GM21786 (cell line): ENCODE data around the gene PRAMEF2.
"Not testable (repeated sequence)": the region's sequence is repeated elsewhere in the genome, so short reads cannot be mapped to it uniquely, and the experiment has no call there.

Experiments
- ATAC-seq: cut with Tn5 transposase; IDR thresholded peaks from one replicate; pipeline ENCODE4 v1.9.1; 2021; ENCODE audit not compliant: unreplicated experiment

PRAMEF2 gene

GRCh38 chr1:12856786-12857185 is at the start of gene PRAMEF2:
Gene PRAMEF2, plus strand, starts transcription at chr1:12857086. Its CDS starts 1,924 bp downstream, at chr1:12859010.
- ATAC-seq, result not testable (repeated sequence)

- no peak for ATAC-seq
Measured at GRCh38 chr1:12809933-12810332, 47.0 kb upstream of the PRAMEF2 start.

DNA sequence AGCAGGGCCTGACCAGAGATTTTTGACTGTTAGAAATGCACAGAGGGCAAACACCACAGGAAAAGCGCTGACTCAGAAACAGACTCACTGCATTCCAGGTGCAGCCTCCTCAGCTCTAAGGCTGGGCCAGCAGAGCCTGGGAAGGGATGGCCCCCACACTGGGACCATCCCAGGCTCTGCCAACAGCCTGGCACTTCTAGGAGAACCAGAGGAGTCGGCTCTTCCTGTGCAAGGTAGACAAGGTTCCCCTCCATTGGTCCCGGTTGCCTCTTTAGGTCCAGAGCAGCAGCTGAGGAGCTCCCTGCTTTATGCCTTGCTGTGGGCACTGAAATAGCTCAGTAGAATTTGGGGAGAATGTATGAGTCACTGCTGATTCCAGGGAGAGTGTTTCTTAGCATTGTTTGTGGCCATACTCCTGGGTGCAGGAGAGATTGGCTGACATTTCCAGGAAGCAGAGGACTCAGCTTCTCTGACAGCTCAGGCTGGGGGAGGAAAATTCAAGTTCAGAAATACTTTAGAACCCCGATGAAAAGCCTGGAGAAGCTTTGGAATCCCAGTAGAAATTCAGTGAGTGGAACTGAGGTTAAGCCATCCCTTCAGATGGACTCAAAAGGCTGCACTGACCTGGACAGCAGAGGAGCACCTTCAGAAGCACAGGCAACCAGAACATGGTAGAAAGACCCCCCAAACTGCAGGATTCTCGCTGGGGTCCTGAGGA is 46.0 kb upstream of the PRAMEF2 start:
- ATAC-seq, result no peak

DNA sequence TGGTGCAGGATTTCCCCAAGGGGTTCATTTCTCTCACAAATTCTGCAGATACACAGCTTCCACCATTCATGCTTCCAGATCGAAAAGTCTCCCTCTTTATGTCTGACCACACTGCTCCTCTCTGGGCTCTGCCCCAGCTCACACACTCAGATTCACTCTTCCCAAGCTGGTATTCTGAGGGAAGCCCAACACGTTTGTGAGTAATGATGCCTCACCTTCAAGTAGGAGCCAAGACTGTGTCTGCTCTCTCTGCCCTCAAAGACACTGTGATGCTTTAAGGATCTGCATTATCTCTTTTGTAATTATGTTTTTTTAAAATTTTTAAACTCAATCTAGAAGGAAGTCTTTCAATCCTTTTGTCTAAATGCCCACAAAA is 45.5 kb upstream of the PRAMEF2 start:
- no peak for ATAC-seq

GRCh38 chr1:12819061-12819460 is 37.8 kb upstream of the PRAMEF2 start:
- ATAC-seq, result not testable (repeated sequence)

- not testable (repeated sequence) for ATAC-seq
Measured at GRCh38 chr1:12831310-12831709, 25.6 kb upstream of the PRAMEF2 start, which contains the start of gene PRAMEF11. Gene PRAMEF11, minus strand, starts transcription at chr1:12831410. Its CDS starts 2,621 bp downstream, at chr1:12828789.

DNA sequence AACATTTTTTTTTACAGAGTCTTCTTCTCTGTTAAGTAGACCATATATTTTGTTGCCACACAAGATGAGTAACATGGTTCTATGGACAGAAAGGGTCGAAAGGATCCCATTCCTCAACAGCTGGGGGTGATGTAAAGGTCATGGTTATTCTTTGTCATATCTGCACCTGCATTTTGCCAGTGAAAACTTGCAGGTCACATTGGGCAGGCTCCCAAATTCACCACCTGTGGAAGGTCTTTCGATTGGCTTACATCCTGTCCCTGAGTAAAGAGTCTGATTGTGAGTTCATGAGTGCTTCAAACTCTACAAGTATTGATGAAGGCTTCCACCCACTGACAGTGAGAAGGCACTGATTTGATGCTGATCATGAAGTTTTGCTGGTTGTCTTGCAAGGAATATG is 23.6 kb upstream of the PRAMEF2 start:
- ATAC-seq, result not testable (repeated sequence)

- not testable (repeated sequence) for ATAC-seq
Measured at GRCh38 chr1:12848620-12849019, 8.3 kb upstream of the PRAMEF2 start, which contains the start of gene HNRNPCL1. Gene HNRNPCL1, minus strand, starts transcription at chr1:12848720. Its CDS starts 431 bp downstream, at chr1:12848289.

DNA sequence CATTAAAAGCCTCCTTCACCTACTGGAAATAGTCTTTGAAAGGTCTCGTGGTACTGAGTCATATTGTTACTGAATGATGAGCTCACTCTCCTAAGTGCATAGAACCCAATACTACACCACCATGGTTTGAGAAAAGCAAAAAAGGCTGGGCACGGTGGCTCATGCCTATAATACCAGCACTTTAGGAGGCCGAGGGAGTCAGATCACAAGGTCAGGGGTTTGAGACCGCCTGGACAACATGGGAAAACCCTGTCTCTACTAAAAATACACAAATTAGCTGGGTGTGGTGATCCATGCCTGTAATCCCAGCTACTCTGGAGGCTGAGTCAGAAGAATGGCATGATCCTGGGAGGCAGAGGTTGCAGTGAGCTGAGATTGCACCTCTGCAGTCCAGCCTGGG is 5.1 kb upstream of the PRAMEF2 start:
- no peak for ATAC-seq

- not testable (repeated sequence) for ATAC-seq
Measured at GRCh38 chr1:12863131-12863880, 6.4 kb downstream of the PRAMEF2 start.

GRCh38 chr1:12878453-12878852 is 21.6 kb downstream of the PRAMEF2 start:
- ATAC-seq, result not testable (repeated sequence)

DNA sequence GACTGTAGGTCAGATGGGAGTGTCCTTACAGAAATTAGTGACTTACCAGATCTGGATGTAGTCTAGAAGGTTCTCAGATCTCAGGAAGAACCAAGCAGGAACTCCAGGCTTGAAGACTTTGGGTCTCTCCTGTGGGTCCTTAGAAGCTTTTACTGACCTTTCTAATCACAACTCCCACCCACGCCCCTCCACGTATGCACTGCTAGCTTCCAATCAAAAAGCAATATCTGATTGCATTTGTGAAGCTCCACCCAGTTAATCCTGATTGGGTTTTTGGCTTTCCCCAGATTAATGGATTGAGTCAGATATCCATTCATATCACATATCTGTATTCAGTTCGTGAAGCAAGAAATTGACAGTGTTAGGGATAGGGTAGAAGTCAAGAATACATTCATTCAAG is 29.2 kb downstream of the PRAMEF2 start, which contains the start of gene PRAMEF4:
Gene PRAMEF4, minus strand, starts transcription at position 101 of the 400 bp plus-strand sequence. CDS start 2,807 bp downstream, outside the sequence.
- not testable (repeated sequence) for ATAC-seq

GRCh38 chr1:12898170-12898569 is 41.3 kb downstream of the PRAMEF2 start, which contains the start of gene PRAMEF10:
Gene PRAMEF10, minus strand, starts transcription at chr1:12898270. Its CDS starts 2,423 bp downstream, at chr1:12895847.
- ATAC-seq, result not testable (repeated sequence)

DNA sequence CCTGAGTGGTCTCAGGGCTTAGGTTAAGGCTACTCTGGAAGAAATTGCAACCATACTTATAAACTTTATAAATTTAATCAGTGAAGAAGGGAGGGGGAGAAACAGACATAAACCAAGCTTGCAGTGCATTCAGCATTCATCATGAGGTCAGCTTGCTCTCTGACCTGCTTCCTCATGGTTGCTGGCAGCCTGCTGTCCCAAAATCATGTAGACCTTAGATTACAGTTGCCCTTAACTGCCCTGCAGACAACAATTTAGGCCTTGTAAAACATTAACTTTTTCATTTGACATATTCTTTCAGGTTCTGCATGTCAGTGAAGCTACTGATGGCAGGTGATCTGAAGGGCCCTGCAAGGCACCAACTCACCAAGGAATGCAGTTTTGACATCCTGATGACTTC is 42.3 kb downstream of the PRAMEF2 start:
- ATAC-seq, result not testable (repeated sequence)

GRCh38 chr1:12903793-12904572 is 47.1 kb downstream of the PRAMEF2 start:
- not testable (repeated sequence) for ATAC-seq
